GM18858 (cell line): Measurements from ENCODE around the gene KRTAP10-3.
"Not testable (repeated sequence)": the region's sequence is repeated elsewhere in the genome, so short reads cannot be mapped to it uniquely, and the experiment has no call there.

Source experiments
- ATAC-seq: cut with Tn5 transposase; IDR thresholded peaks from one replicate; pipeline ENCODE4 v1.9.1; 2021; ENCODE audit not compliant: unreplicated experiment

KRTAP10-3 gene

GRCh38 chr21:44590897-44591800 lies 32.6 kb upstream of the KRTAP10-3 start:
- not testable (repeated sequence) for ATAC-seq

- no peak for ATAC-seq
Observed at GRCh38 chr21:44590311-44590721, 31.7 kb upstream of the KRTAP10-3 start.

GRCh38 chr21:44589586-44590305 lies 31.2 kb upstream of the KRTAP10-3 start:
- no peak for ATAC-seq

GRCh38 chr21:44589094-44589493 lies 30.5 kb upstream of the KRTAP10-3 start:
- ATAC-seq = no peak

GRCh38 chr21:44585892-44586291 lies 27.3 kb upstream of the KRTAP10-3 start:
- no peak for ATAC-seq

GRCh38 chr21:44583800-44584147 lies 25.2 kb upstream of the KRTAP10-3 start:
- no peak for ATAC-seq

- no peak for ATAC-seq
Observed at GRCh38 chr21:44583089-44583799, 24.6 kb upstream of the KRTAP10-3 start.

GRCh38 chr21:44582055-44582454 lies 23.5 kb upstream of the KRTAP10-3 start:
- no peak for ATAC-seq

- ATAC-seq = no peak
Observed at GRCh38 chr21:44581158-44581557, 22.6 kb upstream of the KRTAP10-3 start.

- ATAC-seq = not testable (repeated sequence)
Observed at GRCh38 chr21:44580231-44580821, 21.7 kb upstream of the KRTAP10-3 start, which contains the start of gene KRTAP10-5. Gene KRTAP10-5 (minus strand): TSS chr21:44580604. CDS start chr21:44580578, 26 bp downstream.

GRCh38 chr21:44579833-44580144 lies 21.2 kb upstream of the KRTAP10-3 start:
- ATAC-seq = no peak

GRCh38 chr21:44579056-44579832 lies 20.6 kb upstream of the KRTAP10-3 start:
- no peak for ATAC-seq

- no peak for ATAC-seq
Observed at GRCh38 chr21:44578371-44579055, 19.9 kb upstream of the KRTAP10-3 start.

GRCh38 chr21:44576025-44576420 lies 17.4 kb upstream of the KRTAP10-3 start:
- ATAC-seq = no peak

GRCh38 chr21:44575307-44576024 lies 16.9 kb upstream of the KRTAP10-3 start:
- no peak for ATAC-seq

GRCh38 chr21:44574457-44575306 lies 16.1 kb upstream of the KRTAP10-3 start:
- no peak for ATAC-seq

- not testable (repeated sequence) for ATAC-seq
Observed at GRCh38 chr21:44573630-44574456, 15.2 kb upstream of the KRTAP10-3 start, which contains the start of gene KRTAP10-4. Gene KRTAP10-4 (plus strand): TSS chr21:44573729. CDS start chr21:44573759, 30 bp downstream.
